ENCODE results near the gene DNTT.

- TF ChIP-seq CTCF (IDR thresholded peaks at IDR 0.05; ENCODE audit: low read depth, low read length) (no peak), POLR2A (IDR thresholded peaks at IDR 0.05; ENCODE audit: extremely low read depth, insufficient read length) (no peak)
Observed at GRCh38 chr10:96266118-96266770, 38.0 kb upstream of the DNTT start.

Data from NB4 (cell line).